HEK293 (cell line): ENCODE measurements around the gene NSUN6.
A peak's percentile ranks its signal among the peaks of the same experiment; 100 is the strongest.

Experiments used
- CTCF ChIA-PET: fragments of 350-600 bp; formaldehyde crosslinking; extraction: SDS; loops from one replicate; lab custom pipeline; 2021; ENCODE audit warnings: antibody characterized with exemption; lab: Yijun Ruan, JAX
- POLR2A ChIA-PET: fragments of 300-600 bp; formaldehyde crosslinking; extraction: SDS; loops from one replicate; lab custom pipeline; 2020; ENCODE audit warnings: antibody characterized with exemption, inconsistent platforms; lab: Yijun Ruan, JAX
- H3K27ac ChIP-seq: fragments of 200-500 bp; sonication (Bioruptor generic); 2 replicates; pipeline ENCODE4 v1.5.1; 2014; ENCODE audit warnings: low read depth, low read length, control low read depth, inconsistent platforms; ENCODE audit errors: extremely low read depth
- H3K36me3 ChIP-seq, 2 experiments: fragments of 200-500 bp in 1 of 2; sonication (Bioruptor generic) in 1 of 2; 1 replicate in 1 of 2; 2 replicates in 1 of 2; pipeline ENCODE4 v1.5.1; 2014 to 2017; ENCODE audit warnings: inconsistent platforms in 2 of 2, low read length in 2 of 2; ENCODE audit not compliant: control insufficient read depth in 2 of 2, insufficient read depth in 1 of 2
- H3K4me1 ChIP-seq: fragments of 200-500 bp; sonication (Bioruptor generic); 2 replicates; pipeline ENCODE4 v1.5.1; 2014; ENCODE audit warnings: mild to moderate bottlenecking, low read length, inconsistent platforms; ENCODE audit not compliant: control insufficient read depth, insufficient read depth
- H3K4me3 ChIP-seq: 2 replicates; pipeline ENCODE4 v1.5.1; 2011; ENCODE audit warnings: low read depth, mild to moderate bottlenecking, control low read depth, low read length, moderate library complexity
- H3K9me3 ChIP-seq: fragments of 200-500 bp; sonication (Bioruptor generic); 2 replicates; pipeline ENCODE4 v1.5.1; 2014; ENCODE audit warnings: low read depth, low read length, inconsistent platforms; ENCODE audit not compliant: control insufficient read depth, insufficient read depth
- GLI4 ChIP-seq: fragments of 450-650 bp; formaldehyde crosslinking; IDR thresholded peaks from 2 replicates; pipeline ENCODE4 v1.5.1; 2016; ENCODE audit warnings: missing biosample characterization, missing genetic modification characterization
- KLF7 ChIP-seq: fragments of 450-650 bp; formaldehyde crosslinking; IDR thresholded peaks from 2 replicates; pipeline ENCODE4 v1.5.1; 2016; ENCODE audit warnings: missing biosample characterization, missing genetic modification characterization, borderline replicate concordance
- OSR2 ChIP-seq: fragments of 450-650 bp; formaldehyde crosslinking; IDR thresholded peaks from 2 replicates; pipeline ENCODE4 v1.5.1; 2016; ENCODE audit warnings: missing biosample characterization, missing genetic modification characterization
- SCRT2 ChIP-seq: fragments of 450-650 bp; formaldehyde crosslinking; IDR thresholded peaks from 2 replicates; pipeline ENCODE4 v1.5.1; 2016; ENCODE audit warnings: missing biosample characterization, missing genetic modification characterization
- TCF7L2 ChIP-seq: IDR thresholded peaks from 2 replicates; pipeline ENCODE4 v1.6.1; 2011; ENCODE audit warnings: low read depth, mild to moderate bottlenecking, inconsistent platforms, low read length, moderate library complexity, borderline replicate concordance
- TRIM28 ChIP-seq: IDR thresholded peaks from 2 replicates; pipeline ENCODE4 v1.6.1; 2011; ENCODE audit warnings: low read length, control low read depth, borderline replicate concordance
- ZNF324 ChIP-seq: fragments of 450-650 bp; formaldehyde crosslinking; IDR thresholded peaks from 2 replicates; pipeline ENCODE4 v1.5.1; 2016; ENCODE audit warnings: missing biosample characterization, missing genetic modification characterization
- ZNF335 ChIP-seq: fragments of 450-650 bp; formaldehyde crosslinking; conservative IDR thresholded peaks from 2 replicates; pipeline ENCODE4 v1.5.1; 2016; ENCODE audit warnings: missing biosample characterization, missing genetic modification characterization
- TF ChIP-seq, protein P1 (sequence below): fragments of 450-650 bp; formaldehyde crosslinking; IDR thresholded peaks from 2 replicates; pipeline ENCODE4 v1.5.1; 2016; ENCODE audit warnings: missing biosample characterization, missing genetic modification characterization, borderline replicate concordance
- TF ChIP-seq, protein P2 (sequence below): fragments of 450-650 bp; IDR thresholded peaks from 2 replicates; pipeline ENCODE4 v1.5.1; 2018; ENCODE audit warnings: missing biosample characterization, mild to moderate bottlenecking, missing genetic modification characterization
- TF ChIP-seq, protein P3 (sequence below): fragments of 450-650 bp; formaldehyde crosslinking; IDR thresholded peaks from 2 replicates; pipeline ENCODE4 v1.5.1; 2016; ENCODE audit warnings: missing biosample characterization, missing genetic modification characterization, borderline replicate concordance
- TF ChIP-seq, protein P4 (sequence below): fragments of 450-650 bp; formaldehyde crosslinking; IDR thresholded peaks from 2 replicates; pipeline ENCODE4 v1.5.1; 2016; ENCODE audit warnings: missing biosample characterization, missing genetic modification characterization

The NSUN6 gene

GRCh38 chr10:18650404-18650997 lies 886 bp downstream of the NSUN6 start (continued):
- TF ChIP-seq, protein P1, sequence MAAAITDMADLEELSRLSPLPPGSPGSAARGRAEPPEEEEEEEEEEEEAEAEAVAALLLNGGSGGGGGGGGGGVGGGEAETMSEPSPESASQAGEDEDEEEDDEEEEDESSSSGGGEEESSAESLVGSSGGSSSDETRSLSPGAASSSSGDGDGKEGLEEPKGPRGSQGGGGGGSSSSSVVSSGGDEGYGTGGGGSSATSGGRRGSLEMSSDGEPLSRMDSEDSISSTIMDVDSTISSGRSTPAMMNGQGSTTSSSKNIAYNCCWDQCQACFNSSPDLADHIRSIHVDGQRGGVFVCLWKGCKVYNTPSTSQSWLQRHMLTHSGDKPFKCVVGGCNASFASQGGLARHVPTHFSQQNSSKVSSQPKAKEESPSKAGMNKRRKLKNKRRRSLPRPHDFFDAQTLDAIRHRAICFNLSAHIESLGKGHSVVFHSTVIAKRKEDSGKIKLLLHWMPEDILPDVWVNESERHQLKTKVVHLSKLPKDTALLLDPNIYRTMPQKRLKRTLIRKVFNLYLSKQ (tag by site-specific recombination) = no peak
- TF ChIP-seq ZNF324 (no peak), GLI4 (tag by site-specific recombination) (no peak), KLF7 (tag by site-specific recombination) (no peak), TRIM28 (no peak)
- TF ChIP-seq, protein P2, sequence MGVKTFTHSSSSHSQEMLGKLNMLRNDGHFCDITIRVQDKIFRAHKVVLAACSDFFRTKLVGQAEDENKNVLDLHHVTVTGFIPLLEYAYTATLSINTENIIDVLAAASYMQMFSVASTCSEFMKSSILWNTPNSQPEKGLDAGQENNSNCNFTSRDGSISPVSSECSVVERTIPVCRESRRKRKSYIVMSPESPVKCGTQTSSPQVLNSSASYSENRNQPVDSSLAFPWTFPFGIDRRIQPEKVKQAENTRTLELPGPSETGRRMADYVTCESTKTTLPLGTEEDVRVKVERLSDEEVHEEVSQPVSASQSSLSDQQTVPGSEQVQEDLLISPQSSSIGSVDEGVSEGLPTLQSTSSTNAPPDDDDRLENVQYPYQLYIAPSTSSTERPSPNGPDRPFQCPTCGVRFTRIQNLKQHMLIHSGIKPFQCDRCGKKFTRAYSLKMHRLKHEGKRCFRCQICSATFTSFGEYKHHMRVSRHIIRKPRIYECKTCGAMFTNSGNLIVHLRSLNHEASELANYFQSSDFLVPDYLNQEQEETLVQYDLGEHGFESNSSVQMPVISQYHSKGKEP (tag by site-specific recombination) = no peak

- Histone ChIP-seq H3K4me1 (no peaks in the 10 kb centered on the region; the same call in 1 of the 2 replicates), H3K9me3 (no peaks in the 10 kb centered on the region), H3K27ac (no peak overlapping the region), H3K4me3 (peak overlapping the region; percentile 70), H3K36me3 (peaks cover 13 to 20% of the 10 kb centered on the region in 2 experiments)
- POLR2A ChIA-PET = interaction anchor here (2.9 kb wide), 1 partner anchor 10 kb away, joined by 14 read pairs; the partner anchor contains the start of gene ARL5B
- no peak for TF ChIP-seq OSR2 (tag by site-specific recombination)
- no peak for TF ChIP-seq TCF7L2
- 0 out of 2 replicates have a peak, but pooled peaks have one; percentile 29 for TF ChIP-seq SCRT2
- TF ChIP-seq, protein P3, sequence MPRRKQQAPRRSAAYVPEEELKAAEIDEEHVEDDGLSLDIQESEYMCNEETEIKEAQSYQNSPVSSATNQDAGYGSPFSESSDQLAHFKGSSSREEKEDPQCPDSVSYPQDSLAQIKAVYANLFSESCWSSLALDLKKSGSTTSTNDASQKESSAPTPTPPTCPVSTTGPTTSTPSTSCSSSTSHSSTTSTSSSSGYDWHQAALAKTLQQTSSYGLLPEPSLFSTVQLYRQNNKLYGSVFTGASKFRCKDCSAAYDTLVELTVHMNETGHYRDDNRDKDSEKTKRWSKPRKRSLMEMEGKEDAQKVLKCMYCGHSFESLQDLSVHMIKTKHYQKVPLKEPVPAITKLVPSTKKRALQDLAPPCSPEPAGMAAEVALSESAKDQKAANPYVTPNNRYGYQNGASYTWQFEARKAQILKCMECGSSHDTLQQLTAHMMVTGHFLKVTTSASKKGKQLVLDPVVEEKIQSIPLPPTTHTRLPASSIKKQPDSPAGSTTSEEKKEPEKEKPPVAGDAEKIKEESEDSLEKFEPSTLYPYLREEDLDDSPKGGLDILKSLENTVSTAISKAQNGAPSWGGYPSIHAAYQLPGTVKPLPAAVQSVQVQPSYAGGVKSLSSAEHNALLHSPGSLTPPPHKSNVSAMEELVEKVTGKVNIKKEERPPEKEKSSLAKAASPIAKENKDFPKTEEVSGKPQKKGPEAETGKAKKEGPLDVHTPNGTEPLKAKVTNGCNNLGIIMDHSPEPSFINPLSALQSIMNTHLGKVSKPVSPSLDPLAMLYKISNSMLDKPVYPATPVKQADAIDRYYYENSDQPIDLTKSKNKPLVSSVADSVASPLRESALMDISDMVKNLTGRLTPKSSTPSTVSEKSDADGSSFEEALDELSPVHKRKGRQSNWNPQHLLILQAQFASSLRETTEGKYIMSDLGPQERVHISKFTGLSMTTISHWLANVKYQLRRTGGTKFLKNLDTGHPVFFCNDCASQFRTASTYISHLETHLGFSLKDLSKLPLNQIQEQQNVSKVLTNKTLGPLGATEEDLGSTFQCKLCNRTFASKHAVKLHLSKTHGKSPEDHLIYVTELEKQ (tag by site-specific recombination) = no peak
- peak; percentile 42 for TF ChIP-seq ZNF335 (tag by site-specific recombination)
- TF ChIP-seq, protein P4, sequence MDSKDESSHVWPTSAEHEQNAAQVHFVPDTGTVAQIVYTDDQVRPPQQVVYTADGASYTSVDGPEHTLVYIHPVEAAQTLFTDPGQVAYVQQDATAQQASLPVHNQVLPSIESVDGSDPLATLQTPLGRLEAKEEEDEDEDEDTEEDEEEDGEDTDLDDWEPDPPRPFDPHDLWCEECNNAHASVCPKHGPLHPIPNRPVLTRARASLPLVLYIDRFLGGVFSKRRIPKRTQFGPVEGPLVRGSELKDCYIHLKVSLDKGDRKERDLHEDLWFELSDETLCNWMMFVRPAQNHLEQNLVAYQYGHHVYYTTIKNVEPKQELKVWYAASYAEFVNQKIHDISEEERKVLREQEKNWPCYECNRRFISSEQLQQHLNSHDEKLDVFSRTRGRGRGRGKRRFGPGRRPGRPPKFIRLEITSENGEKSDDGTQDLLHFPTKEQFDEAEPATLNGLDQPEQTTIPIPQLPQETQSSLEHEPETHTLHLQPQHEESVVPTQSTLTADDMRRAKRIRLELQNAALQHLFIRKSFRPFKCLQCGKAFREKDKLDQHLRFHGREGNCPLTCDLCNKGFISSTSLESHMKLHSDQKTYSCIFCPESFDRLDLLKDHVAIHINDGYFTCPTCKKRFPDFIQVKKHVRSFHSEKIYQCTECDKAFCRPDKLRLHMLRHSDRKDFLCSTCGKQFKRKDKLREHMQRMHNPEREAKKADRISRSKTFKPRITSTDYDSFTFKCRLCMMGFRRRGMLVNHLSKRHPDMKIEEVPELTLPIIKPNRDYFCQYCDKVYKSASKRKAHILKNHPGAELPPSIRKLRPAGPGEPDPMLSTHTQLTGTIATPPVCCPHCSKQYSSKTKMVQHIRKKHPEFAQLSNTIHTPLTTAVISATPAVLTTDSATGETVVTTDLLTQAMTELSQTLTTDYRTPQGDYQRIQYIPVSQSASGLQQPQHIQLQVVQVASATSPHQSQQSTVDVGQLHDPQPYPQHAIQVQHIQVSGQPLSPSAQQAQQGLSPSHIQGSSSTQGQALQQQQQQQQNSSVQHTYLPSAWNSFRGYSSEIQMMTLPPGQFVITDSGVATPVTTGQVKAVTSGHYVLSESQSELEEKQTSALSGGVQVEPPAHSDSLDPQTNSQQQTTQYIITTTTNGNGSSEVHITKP (tag by site-specific recombination) = peak; percentile 66
- CTCF ChIA-PET = no interaction called here
Measured at GRCh38 chr10:18649364-18649959, 1.9 kb downstream of the NSUN6 start.
